B cell (primary cell): ENCODE data around the gene PEX10. TPM values are rescaled to one million over a fixed set of nuclear protein-coding genes. Genes with fewer than 3 reads are reported as not detected.

Experiments
- ATAC-seq: fragments of 200-7000 bp; cut with Tn5 transposase; one replicate; pipeline ENCODE4 v1.10.0; 2021; ENCODE audit warnings: low read depth, mild to moderate bottlenecking, moderate number of reproducible peaks, moderate library complexity
- CTCF ChIA-PET: fragments of 350-600 bp; sonication (Branson Sonifier 250); formaldehyde crosslinking; loops from one replicate; lab custom pipeline; 2021; ENCODE audit warnings: antibody characterized with exemption, inconsistent platforms; lab: Charles Lee
- POLR2A ChIA-PET: fragments of 350-600 bp; sonication (Branson Sonifier 250); formaldehyde crosslinking; loops from one replicate; lab custom pipeline; 2021; ENCODE audit warnings: antibody characterized with exemption; lab: Charles Lee
- DNase-seq: peaks from one replicate; pipeline ENCODE4 v3.0.0; 2013
- H2AFZ ChIP-seq: 2 replicates; pipeline ENCODE4 v1.6.1; 2012; ENCODE audit warnings: mild to moderate bottlenecking, low read depth, low read length; ENCODE audit not compliant: insufficient read depth, poor library complexity, severe bottlenecking
- H3K27ac ChIP-seq, 2 donors: 1 replicate in 1 of 2; 2 replicates in 1 of 2; pipeline ENCODE4 v1.5.1; 2012 to 2013; ENCODE audit warnings: low read length in 2 of 2, mild to moderate bottlenecking in 2 of 2, moderate library complexity in 1 of 2
- H3K27me3 ChIP-seq, 4 experiments: fragments of 200-600 bp in 1 of 4; sonication (generic) in 1 of 4; replicated peaks in 1 of 4; 1 replicate in 2 of 4; 2 replicates in 2 of 4; pipeline versions ENCODE4 v1.6.1 to v1.7.0; 2013 to 2016; ENCODE audit warnings: low read length in 3 of 4, mild to moderate bottlenecking in 2 of 4, mixed read lengths in 1 of 4, moderate library complexity in 1 of 4; ENCODE audit not compliant: insufficient read depth in 4 of 4, control insufficient read depth in 3 of 4; ENCODE audit errors: control extremely low read depth in 1 of 4
- H3K36me3 ChIP-seq, 2 experiments: replicated peaks in 1 of 2; 1 replicate in 1 of 2; 2 replicates in 1 of 2; pipeline versions ENCODE4 v1.6.1 to v1.7.1; 2013; ENCODE audit warnings: low read length in 1 of 2; ENCODE audit not compliant: insufficient read depth in 2 of 2, control insufficient read depth in 1 of 2; ENCODE audit errors: control extremely low read depth in 1 of 2, extremely low read depth in 1 of 2
- H3K4me1 ChIP-seq, 2 donors: fragments of 200-600 bp in 1 of 2; sonication (generic) in 1 of 2; 1 replicate in 1 of 2; 2 replicates in 1 of 2; pipeline versions ENCODE4 v1.5.1 to v1.6.1; 2013 to 2017; ENCODE audit warnings: low read length in 2 of 2; ENCODE audit not compliant: control insufficient read depth in 2 of 2, insufficient read depth in 2 of 2
- H3K4me2 ChIP-seq: replicated peaks from 2 replicates; pipeline ENCODE3; 2012; ENCODE audit warnings: mild to moderate bottlenecking, low read depth, low read length; ENCODE audit not compliant: poor library complexity, severe bottlenecking
- H3K4me3 ChIP-seq, 5 experiments: fragments of 200-600 bp in 1 of 5; sonication (generic) in 1 of 5; 1 replicate in 3 of 5; 2 replicates in 2 of 5; pipeline versions ENCODE4 v1.5.1 to v1.7.0; 2011 to 2016; ENCODE audit warnings: low read length in 4 of 5, mild to moderate bottlenecking in 4 of 5, low read depth in 2 of 5, control low read depth in 1 of 5, moderate library complexity in 1 of 5; ENCODE audit not compliant: insufficient read depth in 1 of 5; ENCODE audit errors: control extremely low read depth in 1 of 5, extremely low read depth in 1 of 5
- H3K79me2 ChIP-seq: fragments of 200-600 bp; sonication (generic); one replicate; pipeline ENCODE4 v1.6.0; 2016; ENCODE audit warnings: low read length; ENCODE audit not compliant: control insufficient read depth, insufficient read depth
- H3K9ac ChIP-seq: fragments of 200-600 bp; sonication (generic); 2 replicates; pipeline ENCODE4 v1.6.1; 2017; ENCODE audit warnings: mild to moderate bottlenecking, low read length, moderate library complexity
- H3K9me3 ChIP-seq, 3 donors: one replicate each; pipeline versions ENCODE4 v1.6.1 to v1.7.1; 2013; ENCODE audit warnings: low read length in 2 of 3; ENCODE audit not compliant: control insufficient read depth in 2 of 3, insufficient read depth in 1 of 3; ENCODE audit errors: control extremely low read depth in 1 of 3
- H4K20me1 ChIP-seq: 2 replicates; pipeline ENCODE4 v1.6.0; 2012; ENCODE audit warnings: mild to moderate bottlenecking, low read length; ENCODE audit not compliant: insufficient read depth, control insufficient read depth, poor library complexity, severe bottlenecking
- H3K27ac Mint-ChIP-seq: one replicate; pipeline ENCODE4 v1.8.0; 2021; ENCODE audit warnings: mixed read lengths
- H3K27me3 Mint-ChIP-seq: one replicate; pipeline ENCODE4 v1.8.0; 2021; ENCODE audit warnings: mixed read lengths
- H3K4me1 Mint-ChIP-seq: one replicate; pipeline ENCODE4 v1.8.0; 2021; ENCODE audit warnings: mixed read lengths
- H3K4me3 Mint-ChIP-seq: one replicate; pipeline ENCODE4 v1.8.0; 2021; ENCODE audit warnings: mixed read lengths
- H3K9me3 Mint-ChIP-seq: one replicate; pipeline ENCODE4 v1.8.0; 2022; ENCODE audit warnings: mixed read lengths; ENCODE audit not compliant: insufficient read depth
- CTCF ChIP-seq: fragments of 200-600 bp; IDR thresholded peaks from one replicate; pipeline ENCODE4 v1.8.0; 2022; ENCODE audit warnings: antibody characterized with exemption, mild to moderate bottlenecking
- EZH2 ChIP-seq: IDR thresholded peaks from 2 replicates; pipeline ENCODE4 v1.6.1; 2012; ENCODE audit warnings: borderline replicate concordance, low read depth, mild to moderate bottlenecking, moderate library complexity, low read length; ENCODE audit not compliant: insufficient read depth, poor library complexity, severe bottlenecking
- WGBS: methylation state at CpG from one replicate; pipeline ENCODE4 v1.1.5; 2013; ENCODE audit warnings: missing lambda C conversion rate; ENCODE audit not compliant: insufficient coverage; 5-methylcytosine and 5-hydroxymethylcytosine counted together
- intact Hi-C: fragments of 100-400 bp; cut with micrococcal nuclease; formaldehyde crosslinking; loops from one replicate; pipeline ENCODE4 v1.10.0; 2022
- polyA minus RNA-seq: library from RNA; depleted of rRNA, polyadenylated mRNA; stranded (reverse); fragments of >200 nt; gene quantifications from 2 replicates; pipeline ENCODE4 v1.2.3, GENCODE V29; 2012
- polyA plus RNA-seq: library from polyadenylated mRNA; depleted of rRNA; stranded (reverse); fragments of >200 nt; gene quantifications from 2 replicates; pipeline ENCODE4 v1.2.3, GENCODE V29; 2012
- total RNA-seq, 2 donors: library from RNA; stranded (reverse); fragments of 120-200 nt in 1 of 2; gene quantifications; 1 replicate in 1 of 2; 2 replicates in 1 of 2; pipeline versions ENCODE4 v1.2.3 to v1.2.4, GENCODE V29; 2013 to 2022

Gene PEX10
- 16.5 and 18.4 TPM in 2 replicates for total RNA-seq
- total RNA-seq (2013), result 11.0 TPM
- polyA plus RNA-seq, result 11.0 and 13.5 TPM in 2 replicates
- 17.4 and 20.6 TPM in 2 replicates for polyA minus RNA-seq

- H3K4me2 ChIP-seq, result peak within 1 kb of the TSS; percentile 98
- no peak for TF ChIP-seq EZH2
- no peak for TF ChIP-seq CTCF
- POLR2A ChIA-PET, result interaction anchor here (1.0 to 1.4 kb wide), 2 partner anchors 137 to 218 kb away, joined by 4 to 9 read pairs; partner anchors contain the start of gene FAAP20
- no peaks in the 10 kb centered on the region for H3K9me3 Mint-ChIP-seq
- no peaks in the 10 kb centered on the region for H3K27me3 ChIP-seq
- H2AFZ ChIP-seq, result peak within 1 kb of the TSS; percentile 97
- no peaks in the 10 kb centered on the region for H3K27me3 Mint-ChIP-seq
- peaks cover 43% of the 10 kb centered on the region for H3K4me1 Mint-ChIP-seq
- intact Hi-C loops, result loop anchor here (1.0 to 10.0 kb wide), 7 partner anchors 21 to 1212 kb away; partner anchors contain the start of genes MORN1, PANK4, RER1 and TPRG1L
- ATAC-seq (peak; percentile 94), DNase-seq (peak; percentile 98)
- peaks cover 24% of the 10 kb centered on the region for H3K79me2 ChIP-seq
- peak within 1 kb of the TSS; percentile 52 to 90 for H3K27ac ChIP-seq
- peak within 1 kb of the TSS; percentile 19 to 78 (median 69) for H3K4me3 ChIP-seq
- H3K9me3 ChIP-seq, result no peaks in the 10 kb centered on the region
- H4K20me1 ChIP-seq, result no peaks in the 10 kb centered on the region
- peak within 1 kb of the TSS; percentile 91 for H3K9ac ChIP-seq
- H3K36me3 ChIP-seq, result peaks cover 0 to 4% of the 10 kb centered on the region in 2 experiments
- H3K27ac Mint-ChIP-seq, result peak within 1 kb of the TSS; percentile 92
- H3K4me1 ChIP-seq, result peaks cover 45 to 51% of the 10 kb centered on the region in 2 donors
- WGBS, result under 1% methylated on average over 55 of the region's 55 CpGs
- CTCF ChIA-PET, result interaction anchor here (1.0 to 2.0 kb wide), 7 partner anchors 102 to 510 kb away, joined by 3 to 16 read pairs (median 4); partner anchors contain the start of gene FAAP20
- peak within 1 kb of the TSS; percentile 89 for H3K4me3 Mint-ChIP-seq
Observed at GRCh38 chr1:2412395-2412772, at the start of gene PEX10. Gene PEX10, minus strand, starts transcription at chr1:2412564. Its CDS starts 62 bp downstream, at chr1:2412502.

DNA sequence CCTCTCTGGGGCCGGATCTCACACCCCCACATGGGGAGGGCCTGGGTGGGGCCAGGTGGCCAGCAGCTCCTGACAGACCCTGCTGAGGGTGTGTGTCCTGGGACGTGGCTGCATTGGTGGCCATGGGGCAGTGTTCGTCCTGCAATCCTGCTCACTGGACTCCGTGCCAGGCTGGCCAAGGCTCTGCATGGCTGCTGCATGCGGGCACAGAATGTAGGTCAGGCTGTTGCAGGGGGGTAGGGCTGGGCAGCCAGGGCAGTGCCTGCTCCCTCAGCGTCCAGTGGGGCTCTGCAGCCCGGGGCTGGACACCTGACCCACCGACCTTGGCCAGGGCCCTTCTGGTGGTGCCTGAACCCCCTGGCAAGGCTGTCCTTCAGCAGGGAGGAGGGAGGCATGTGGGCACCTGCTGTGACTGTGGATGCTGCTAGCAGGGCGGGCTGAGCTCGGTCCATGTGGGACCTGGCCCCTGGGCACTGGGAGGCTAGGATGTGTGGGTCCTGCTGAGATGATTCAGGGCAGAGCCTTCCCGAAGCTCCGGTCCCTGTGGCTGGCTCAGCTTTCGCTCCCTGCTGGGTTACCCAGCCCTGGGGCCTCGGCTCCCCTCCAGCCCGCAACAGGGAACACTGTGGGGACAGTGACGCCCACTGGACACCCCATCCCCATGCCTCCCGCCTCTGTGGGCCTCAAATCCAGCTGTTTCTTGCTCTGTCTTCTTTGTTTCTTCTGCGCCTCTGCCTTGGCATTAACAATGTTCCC is 48.8 kb upstream of the PEX10 start:
- DNase-seq (no peak), ATAC-seq (no peak)
- POLR2A ChIA-PET, result no interaction called here
- Mint-ChIP-seq H3K9me3 (no peaks in the 10 kb centered on the region), H3K4me3 (no peak overlapping the region), H3K4me1 (no peaks in the 10 kb centered on the region), H3K27ac (no peak overlapping the region), H3K27me3 (no peaks in the 10 kb centered on the region)
- Histone ChIP-seq H3K36me3 (no peaks in the 10 kb centered on the region), H3K9me3 (no peaks in the 10 kb centered on the region), H3K9ac (no peak overlapping the region), H3K4me1 (peaks cover 0 to 3% of the 10 kb centered on the region in 2 donors), H3K4me3 (no peak overlapping the region), H4K20me1 (no peaks in the 10 kb centered on the region), H3K27ac (no peak overlapping the region), H3K4me2 (no peak overlapping the region), H2AFZ (no peak overlapping the region), H3K27me3 (peaks cover 0 to 16% (median 0%) of the 10 kb centered on the region in 4 experiments), H3K79me2 (no peaks in the 10 kb centered on the region)
- intact Hi-C loops, result no loop called here
- WGBS, result 78% methylated on average over 17 of the region's 18 CpGs
- CTCF ChIA-PET, result no interaction called here
- TF ChIP-seq CTCF, result no peak
- no peak for TF ChIP-seq EZH2
